ENCODE data around the gene SLC6A7. TPM values are rescaled to one million over a fixed set of nuclear protein-coding genes. Genes with fewer than 3 reads are reported as not detected.
"Not testable (repeated sequence)": the region's sequence is repeated elsewhere in the genome, so short reads cannot be mapped to it uniquely, and the experiment has no call there.

The SLC6A7 gene
- total RNA-seq, 1 donor from 2014 or later = not detected

DNA sequence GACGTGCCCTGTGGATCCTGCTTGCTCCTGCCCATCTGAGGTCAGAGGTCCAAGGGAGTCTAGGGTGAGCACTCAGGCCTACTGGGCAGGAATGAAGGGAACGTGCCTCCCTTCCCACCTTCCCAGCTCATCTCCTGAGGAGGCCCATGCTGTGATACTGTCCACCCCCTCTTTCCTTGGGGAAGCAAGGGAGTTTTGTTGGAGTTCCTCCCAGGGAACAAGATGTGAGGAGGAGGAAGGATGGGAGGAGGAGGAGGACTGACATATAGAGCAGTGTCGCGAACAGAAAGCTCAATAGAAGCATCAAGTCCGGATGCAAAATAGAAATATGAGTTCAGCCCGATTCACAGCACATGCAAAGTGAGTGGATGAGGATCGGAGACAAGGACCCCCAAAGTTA is 41.0 kb downstream of the SLC6A7 start:
- DNase-seq (ENCODE audit: low read depth) = no peak
- TF ChIP-seq, protein P1, sequence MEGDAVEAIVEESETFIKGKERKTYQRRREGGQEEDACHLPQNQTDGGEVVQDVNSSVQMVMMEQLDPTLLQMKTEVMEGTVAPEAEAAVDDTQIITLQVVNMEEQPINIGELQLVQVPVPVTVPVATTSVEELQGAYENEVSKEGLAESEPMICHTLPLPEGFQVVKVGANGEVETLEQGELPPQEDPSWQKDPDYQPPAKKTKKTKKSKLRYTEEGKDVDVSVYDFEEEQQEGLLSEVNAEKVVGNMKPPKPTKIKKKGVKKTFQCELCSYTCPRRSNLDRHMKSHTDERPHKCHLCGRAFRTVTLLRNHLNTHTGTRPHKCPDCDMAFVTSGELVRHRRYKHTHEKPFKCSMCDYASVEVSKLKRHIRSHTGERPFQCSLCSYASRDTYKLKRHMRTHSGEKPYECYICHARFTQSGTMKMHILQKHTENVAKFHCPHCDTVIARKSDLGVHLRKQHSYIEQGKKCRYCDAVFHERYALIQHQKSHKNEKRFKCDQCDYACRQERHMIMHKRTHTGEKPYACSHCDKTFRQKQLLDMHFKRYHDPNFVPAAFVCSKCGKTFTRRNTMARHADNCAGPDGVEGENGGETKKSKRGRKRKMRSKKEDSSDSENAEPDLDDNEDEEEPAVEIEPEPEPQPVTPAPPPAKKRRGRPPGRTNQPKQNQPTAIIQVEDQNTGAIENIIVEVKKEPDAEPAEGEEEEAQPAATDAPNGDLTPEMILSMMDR (conservative IDR thresholded peaks at IDR 0.05; ENCODE audit: low read depth, low read length) = no peak
- H3K4me3 ChIP-seq (ENCODE audit: low read depth, low read length) = no peak overlapping the region

DNA sequence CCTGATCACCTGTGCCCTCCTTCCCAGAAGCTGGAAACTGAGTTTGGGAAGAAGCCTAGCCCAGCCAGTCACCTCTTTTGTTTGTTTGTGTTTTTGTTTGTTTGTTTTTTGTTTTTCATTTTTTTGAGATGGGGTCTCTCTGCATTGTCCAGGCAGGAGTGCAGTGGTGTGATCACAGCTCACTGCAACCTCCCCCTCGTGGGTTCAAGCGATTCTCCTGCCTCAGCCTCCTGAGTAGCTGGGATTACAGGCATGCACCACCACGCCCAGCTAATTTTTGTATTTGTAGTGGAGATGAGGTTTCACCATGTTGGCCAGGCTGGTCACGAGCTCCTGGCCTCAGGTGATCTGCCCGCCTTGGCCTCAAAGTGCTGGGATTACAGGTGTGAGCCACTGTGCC is 43.8 kb downstream of the SLC6A7 start:
- DNase-seq (ENCODE audit: low read depth) = not testable (repeated sequence)

DNA sequence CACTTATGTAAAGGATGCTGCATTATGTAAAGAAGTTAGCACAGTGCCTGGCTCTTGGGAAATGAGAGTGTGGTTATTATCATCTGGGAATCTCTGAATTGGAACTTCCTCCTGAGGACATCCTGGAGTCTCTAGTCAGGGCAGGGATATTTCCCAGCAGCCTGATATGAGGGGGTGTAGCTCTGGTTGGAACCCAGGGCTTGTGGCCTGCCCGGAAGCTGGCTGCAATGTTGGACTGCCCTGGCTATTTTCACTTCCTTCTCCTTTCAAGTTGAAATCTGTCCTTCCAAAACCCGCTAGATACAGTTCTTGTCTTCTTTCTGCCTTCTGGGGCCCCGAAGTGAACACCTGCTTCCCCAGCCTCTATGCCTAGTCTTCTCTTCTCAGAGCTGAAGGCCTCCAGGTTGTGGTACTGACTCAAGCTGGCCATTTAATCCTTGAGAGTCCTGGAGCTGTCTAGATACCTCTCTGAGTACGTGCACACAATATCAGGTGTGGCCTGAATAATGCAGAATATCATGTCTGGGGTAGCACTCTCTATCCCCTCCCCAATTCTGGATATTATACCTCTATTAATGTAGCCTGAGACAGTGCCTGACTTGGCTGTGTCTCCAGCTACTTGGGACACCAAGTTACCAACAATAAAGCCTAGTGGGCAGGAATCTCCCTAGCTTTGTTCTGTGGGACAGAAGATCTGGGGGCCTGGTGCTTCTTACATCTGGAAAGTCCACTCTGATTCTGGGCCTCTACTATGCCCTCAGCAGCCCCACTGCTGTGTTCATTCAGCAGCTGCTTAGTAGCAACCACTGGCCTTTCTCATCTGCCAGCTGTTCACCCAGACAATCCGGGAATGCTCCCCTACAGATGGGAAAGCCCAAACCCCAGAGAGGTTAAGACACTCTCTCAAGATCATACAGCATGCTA is 45.0 kb downstream of the SLC6A7 start:
- no peak for DNase-seq (ENCODE audit: low read depth)
- H3K4me3 ChIP-seq (ENCODE audit: low read depth, low read length) = no peak overlapping the region
- TF ChIP-seq, protein P1 (conservative IDR thresholded peaks at IDR 0.05; ENCODE audit: low read depth, low read length) = no peak

More for the DNA sequence above, 43.8 kb downstream of the SLC6A7 start:
- not testable (repeated sequence) for H3K4me3 ChIP-seq (ENCODE audit: low read depth, low read length)

DNA sequence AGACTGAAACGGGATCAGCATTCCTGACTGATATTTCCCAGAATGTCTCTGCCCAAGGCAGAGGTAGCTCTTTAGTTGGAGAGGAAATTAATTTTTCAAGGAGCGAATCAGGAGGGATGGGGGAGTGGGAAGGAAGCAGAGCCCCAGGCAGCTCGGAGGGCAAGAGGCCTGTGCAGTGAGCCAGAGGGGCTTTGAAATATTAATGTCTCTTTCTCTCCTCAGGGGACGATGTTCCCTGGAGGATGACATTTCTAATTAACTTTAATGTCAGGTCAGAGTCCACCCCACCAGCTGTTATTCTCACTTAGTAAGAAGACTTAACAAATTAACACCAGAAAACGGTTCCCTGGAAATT is 45.6 kb downstream of the SLC6A7 start:
- no peak overlapping the region for H3K4me3 ChIP-seq (ENCODE audit: low read depth, low read length)
- no peak for DNase-seq (ENCODE audit: low read depth)
- TF ChIP-seq, protein P1 (conservative IDR thresholded peaks at IDR 0.05; ENCODE audit: low read depth, low read length) = no peak

DNA sequence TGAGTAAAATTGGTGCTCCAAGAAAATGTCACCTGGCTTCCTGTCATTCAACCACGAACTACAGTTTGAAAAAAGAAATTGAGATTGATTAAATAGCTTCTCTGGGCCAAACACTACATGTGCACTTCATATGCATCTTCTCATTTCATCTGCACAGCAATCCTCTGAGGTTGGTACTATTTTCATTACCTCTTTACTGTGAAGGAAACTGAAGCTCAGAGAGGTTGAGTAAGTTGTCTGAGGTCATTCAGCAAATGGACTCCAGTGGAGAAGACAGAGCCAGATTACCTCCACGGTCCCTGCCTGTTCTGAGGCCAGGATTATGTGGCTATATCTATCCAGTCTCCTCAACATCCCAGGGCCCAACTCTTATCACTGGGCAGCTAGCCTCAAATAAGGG is 46.5 kb downstream of the SLC6A7 start:
- TF ChIP-seq, protein P1 (conservative IDR thresholded peaks at IDR 0.05; ENCODE audit: low read depth, low read length) = no peak
- no peak overlapping the region for H3K4me3 ChIP-seq (ENCODE audit: low read depth, low read length)
- DNase-seq (ENCODE audit: low read depth) = no peak

DNA sequence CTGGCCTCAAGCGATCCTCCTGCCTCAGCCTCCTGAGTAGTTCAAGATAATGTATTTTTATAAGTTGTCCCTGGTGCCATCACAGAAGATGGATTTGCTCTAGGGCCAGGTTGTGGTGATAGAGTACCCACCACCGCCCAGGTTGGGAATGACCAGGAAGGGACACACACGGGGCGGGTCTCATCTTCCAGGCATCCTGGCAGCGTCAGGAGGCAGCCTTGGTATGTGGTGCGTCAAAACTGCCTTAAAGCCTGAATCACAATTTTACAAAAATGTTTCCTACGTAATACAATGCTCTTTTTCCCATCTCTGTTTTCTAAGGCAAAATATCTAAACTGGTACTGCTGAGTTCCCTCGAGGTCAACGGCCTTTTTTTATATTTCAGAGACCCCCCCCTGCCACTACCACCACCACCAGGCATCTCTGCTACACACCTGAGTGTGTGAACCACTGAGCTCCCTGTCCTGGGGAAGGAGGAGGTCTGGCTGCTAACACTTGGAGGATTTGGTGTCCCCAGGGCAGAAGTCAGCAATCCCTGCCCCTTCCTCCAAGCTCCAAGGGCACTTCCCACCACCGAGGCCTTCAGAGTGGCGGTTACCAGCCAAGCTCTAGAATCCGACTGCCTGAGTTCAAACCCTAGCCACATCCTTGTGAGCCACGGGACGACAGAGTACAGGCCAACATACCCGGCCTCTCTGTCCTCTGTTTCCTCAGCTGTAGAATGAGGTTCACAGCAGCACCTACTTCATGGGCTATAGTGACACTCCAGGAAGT is 47.3 kb downstream of the SLC6A7 start:
- TF ChIP-seq, protein P1 (conservative IDR thresholded peaks at IDR 0.05; ENCODE audit: low read depth, low read length) = no peak
- H3K4me3 ChIP-seq (ENCODE audit: low read depth, low read length) = no peak overlapping the region
- DNase-seq (ENCODE audit: low read depth) = no peak

DNA sequence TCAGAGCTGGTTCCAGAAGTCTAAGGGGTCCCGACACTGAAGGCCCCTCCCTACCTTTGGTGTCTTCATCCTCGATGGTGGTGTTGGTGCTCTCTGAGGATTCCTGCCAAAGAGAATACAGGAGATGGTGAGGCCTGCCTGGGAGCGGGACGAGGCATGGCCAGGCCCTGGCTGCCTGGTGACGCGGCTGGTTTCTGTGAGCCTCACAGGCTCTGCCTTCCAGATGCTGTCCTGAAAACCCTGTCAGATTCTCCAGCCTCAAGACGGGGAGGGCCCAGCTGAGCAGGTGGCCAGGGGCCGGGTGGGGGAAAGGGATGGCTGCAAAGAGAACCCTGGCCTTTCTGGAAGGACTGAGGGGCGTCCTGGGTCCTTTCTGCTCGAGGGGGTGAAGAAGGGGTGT is 48.8 kb downstream of the SLC6A7 start:
- H3K4me3 ChIP-seq (ENCODE audit: low read depth, low read length) = no peak overlapping the region
- DNase-seq (ENCODE audit: low read depth) = no peak
- TF ChIP-seq, protein P1 (conservative IDR thresholded peaks at IDR 0.05; ENCODE audit: low read depth, low read length) = no peak

Data from epithelial cell of proximal tubule (primary cell).